DOHH2 (cell line): ENCODE measurements around the gene NHSL2.

Experiments
- H3F3A ChIP-seq: fragments of 200-600 bp; sonication (generic), shearing (Covaris generic); 2 replicates; pipeline ENCODE4 v1.6.0; 2016; ENCODE audit warnings: antibody characterized with exemption, mild to moderate bottlenecking; ENCODE audit not compliant: control insufficient read depth, insufficient read depth
- H3K27ac ChIP-seq: fragments of 200-600 bp; sonication (generic); 2 replicates; pipeline ENCODE4 v1.5.1; 2014; ENCODE audit warnings: low read depth, mild to moderate bottlenecking, low read length, moderate library complexity
- H3K27me3 ChIP-seq: fragments of 200-600 bp; sonication (generic); 2 replicates; pipeline ENCODE4 v1.6.1; 2014; ENCODE audit warnings: mild to moderate bottlenecking, low read length, mixed read lengths; ENCODE audit not compliant: control insufficient read depth
- H3K36me3 ChIP-seq: fragments of 200-600 bp; sonication (generic); 2 replicates; pipeline ENCODE4 v1.6.1; 2014; ENCODE audit warnings: mild to moderate bottlenecking, low read length, moderate library complexity, mixed read lengths; ENCODE audit not compliant: control insufficient read depth
- H3K4me1 ChIP-seq: fragments of 200-600 bp; sonication (generic); 2 replicates; pipeline ENCODE4 v1.6.1; 2014; ENCODE audit warnings: mild to moderate bottlenecking, low read length, mixed read lengths; ENCODE audit not compliant: control insufficient read depth
- H3K4me2 ChIP-seq: fragments of 200-600 bp; sonication (generic); 2 replicates; pipeline ENCODE4 v1.6.0; 2014; ENCODE audit warnings: mild to moderate bottlenecking, low read length, moderate library complexity
- H3K4me3 ChIP-seq: fragments of 200-600 bp; sonication (generic); 2 replicates; pipeline ENCODE4 v1.5.1; 2014; ENCODE audit warnings: mild to moderate bottlenecking, low read length, mixed read lengths
- H3K79me2 ChIP-seq: fragments of 200-600 bp; sonication (generic); 2 replicates; pipeline ENCODE4 v1.6.1; 2014; ENCODE audit warnings: mild to moderate bottlenecking, low read length, mixed read lengths; ENCODE audit not compliant: control insufficient read depth
- H3K9me2 ChIP-seq: fragments of 200-600 bp; sonication (generic); replicated peaks from 2 replicates; pipeline ENCODE4 v1.6.1; 2014; ENCODE audit warnings: mild to moderate bottlenecking, low read length, mixed read lengths; ENCODE audit not compliant: control insufficient read depth
- H3K9me3 ChIP-seq: fragments of 200-600 bp; sonication (generic); 2 replicates; pipeline ENCODE4 v1.6.1; 2014; ENCODE audit warnings: antibody characterized with exemption, low read length, mixed read lengths; ENCODE audit not compliant: control insufficient read depth, insufficient read depth
- H4K20me1 ChIP-seq: fragments of 200-600 bp; sonication (generic); 2 replicates; pipeline ENCODE4 v1.6.0; 2014; ENCODE audit warnings: low read depth, mild to moderate bottlenecking, antibody characterized with exemption, low read length, moderate library complexity; ENCODE audit not compliant: control insufficient read depth, insufficient read depth
- EZH2phosphoT487 ChIP-seq: fragments of 200-600 bp; sonication (generic); IDR thresholded peaks from 2 replicates; pipeline ENCODE4 v1.6.1; 2017; ENCODE audit warnings: borderline replicate concordance, mild to moderate bottlenecking, antibody characterized with exemption, low read length, moderate library complexity, mixed read lengths
- TF ChIP-seq, protein P1 (sequence below): fragments of 200-600 bp; sonication (generic); IDR thresholded peaks from one replicate; pipeline ENCODE4 v1.5.1; 2014; ENCODE audit warnings: antibody characterized with exemption, mild to moderate bottlenecking, low read depth, low read length; ENCODE audit not compliant: poor library complexity, severe bottlenecking

The NHSL2 gene

DNA sequence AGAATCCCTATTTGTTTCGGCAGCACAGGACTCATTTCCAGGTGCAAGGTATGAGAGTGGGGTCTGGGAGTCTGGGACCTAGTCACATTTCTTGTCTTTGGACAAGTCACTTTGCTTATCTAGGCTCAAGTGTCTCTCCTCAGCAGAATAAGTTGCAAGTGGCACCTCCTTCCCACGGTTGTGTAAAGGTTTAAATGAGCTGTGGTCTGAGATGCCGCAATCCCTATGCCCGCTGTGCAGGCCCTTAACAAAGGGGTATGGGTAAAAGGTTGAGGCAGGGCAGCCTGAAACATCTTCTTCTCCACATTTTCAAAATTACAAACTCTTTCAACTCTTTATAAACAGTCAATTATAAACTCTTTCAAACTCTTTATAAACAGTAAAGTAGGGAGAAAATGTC, 127.4 kb downstream of the NHSL2 start:
- Histone ChIP-seq H3K4me2 (no peak overlapping the region), H3F3A (no peaks in the 10 kb centered on the region), H3K36me3 (no peaks in the 10 kb centered on the region), H4K20me1 (no peaks in the 10 kb centered on the region), H3K27ac (no peak overlapping the region), H3K4me1 (no peaks in the 10 kb centered on the region), H3K9me2 (no peaks in the 10 kb centered on the region), H3K4me3 (no peak overlapping the region), H3K79me2 (no peaks in the 10 kb centered on the region), H3K9me3 (no peaks in the 10 kb centered on the region), H3K27me3 (no peaks in the 10 kb centered on the region)
- TF ChIP-seq, protein P1, sequence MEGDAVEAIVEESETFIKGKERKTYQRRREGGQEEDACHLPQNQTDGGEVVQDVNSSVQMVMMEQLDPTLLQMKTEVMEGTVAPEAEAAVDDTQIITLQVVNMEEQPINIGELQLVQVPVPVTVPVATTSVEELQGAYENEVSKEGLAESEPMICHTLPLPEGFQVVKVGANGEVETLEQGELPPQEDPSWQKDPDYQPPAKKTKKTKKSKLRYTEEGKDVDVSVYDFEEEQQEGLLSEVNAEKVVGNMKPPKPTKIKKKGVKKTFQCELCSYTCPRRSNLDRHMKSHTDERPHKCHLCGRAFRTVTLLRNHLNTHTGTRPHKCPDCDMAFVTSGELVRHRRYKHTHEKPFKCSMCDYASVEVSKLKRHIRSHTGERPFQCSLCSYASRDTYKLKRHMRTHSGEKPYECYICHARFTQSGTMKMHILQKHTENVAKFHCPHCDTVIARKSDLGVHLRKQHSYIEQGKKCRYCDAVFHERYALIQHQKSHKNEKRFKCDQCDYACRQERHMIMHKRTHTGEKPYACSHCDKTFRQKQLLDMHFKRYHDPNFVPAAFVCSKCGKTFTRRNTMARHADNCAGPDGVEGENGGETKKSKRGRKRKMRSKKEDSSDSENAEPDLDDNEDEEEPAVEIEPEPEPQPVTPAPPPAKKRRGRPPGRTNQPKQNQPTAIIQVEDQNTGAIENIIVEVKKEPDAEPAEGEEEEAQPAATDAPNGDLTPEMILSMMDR = no peak
- TF ChIP-seq EZH2phosphoT487 = no peak

GRCh38 chrX:72038868-72039267, 128.2 kb downstream of the NHSL2 start:
- no peaks in the 10 kb centered on the region for H3K9me2 ChIP-seq
- H4K20me1 ChIP-seq = no peaks in the 10 kb centered on the region
- no peaks in the 10 kb centered on the region for H3K4me1 ChIP-seq

GRCh38 chrX:72040506-72040905, 129.9 kb downstream of the NHSL2 start:
- H3K79me2 ChIP-seq = no peaks in the 10 kb centered on the region
- TF ChIP-seq, protein P1 = no peak
- TF ChIP-seq EZH2phosphoT487 = no peak
- H3K9me3 ChIP-seq = no peaks in the 10 kb centered on the region
- H3K36me3 ChIP-seq = no peaks in the 10 kb centered on the region
- H3K4me1 ChIP-seq = no peaks in the 10 kb centered on the region
- H3K27me3 ChIP-seq = no peaks in the 10 kb centered on the region
- no peaks in the 10 kb centered on the region for H4K20me1 ChIP-seq
- H3F3A ChIP-seq = no peaks in the 10 kb centered on the region
- H3K4me3 ChIP-seq = no peak overlapping the region
- no peak overlapping the region for H3K27ac ChIP-seq
- H3K9me2 ChIP-seq = no peaks in the 10 kb centered on the region
- no peak overlapping the region for H3K4me2 ChIP-seq

More at GRCh38 chrX:72038868-72039267, 128.2 kb downstream of the NHSL2 start:
- TF ChIP-seq EZH2phosphoT487 = no peak
- TF ChIP-seq, protein P1 = no peak
- Histone ChIP-seq H3K27ac (no peak overlapping the region), H3K79me2 (no peaks in the 10 kb centered on the region), H3K9me3 (no peaks in the 10 kb centered on the region), H3F3A (no peaks in the 10 kb centered on the region), H3K27me3 (no peaks in the 10 kb centered on the region), H3K4me2 (no peak overlapping the region), H3K4me3 (no peak overlapping the region), H3K36me3 (no peaks in the 10 kb centered on the region)

DNA sequence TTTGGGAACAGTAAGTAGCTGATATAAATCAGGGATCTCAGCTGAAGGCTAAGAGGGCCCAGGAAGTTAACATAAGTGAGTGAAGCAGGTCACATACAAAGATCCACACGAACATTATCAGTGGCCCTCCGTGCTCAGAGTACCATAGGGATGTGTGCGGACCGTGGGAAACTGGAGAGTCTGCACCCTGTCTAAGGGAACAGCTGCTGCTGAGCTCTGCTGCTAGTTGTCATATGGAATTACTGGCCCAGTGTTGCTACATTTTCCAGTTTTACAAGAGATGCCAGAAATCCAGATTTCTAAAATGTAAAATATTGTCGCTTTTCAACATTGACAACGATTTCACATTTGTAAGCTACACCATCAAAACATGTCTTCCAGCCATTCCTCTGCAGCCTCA, 130.5 kb downstream of the NHSL2 start:
- no peaks in the 10 kb centered on the region for H3K27me3 ChIP-seq
- H3K27ac ChIP-seq = no peak overlapping the region
- H3K36me3 ChIP-seq = no peaks in the 10 kb centered on the region
- H3K4me2 ChIP-seq = no peak overlapping the region
- no peak overlapping the region for H3K4me3 ChIP-seq
- no peaks in the 10 kb centered on the region for H3K9me3 ChIP-seq
- no peaks in the 10 kb centered on the region for H3K9me2 ChIP-seq
- H3F3A ChIP-seq = no peaks in the 10 kb centered on the region
- H3K79me2 ChIP-seq = no peaks in the 10 kb centered on the region
- no peak for TF ChIP-seq EZH2phosphoT487
- TF ChIP-seq, protein P1 = no peak
- no peaks in the 10 kb centered on the region for H4K20me1 ChIP-seq
- no peaks in the 10 kb centered on the region for H3K4me1 ChIP-seq
